Vagina (tissue), 2 donors: ENCODE data around the gene ANO7. TPM values are rescaled to one million over a fixed set of nuclear protein-coding genes. Genes with fewer than 3 reads are reported as not detected.

ENCODE experiments used
- DNase-seq, 2 donors: peaks; one replicate each; pipeline ENCODE4 v3.0.0-alpha.2; 2017; ENCODE audit errors: extremely low spot score in 2 of 2
- H3K27ac ChIP-seq: fragments of 200-600 bp; sonication (generic); one replicate; pipeline ENCODE4 v1.5.1; 2019
- H3K27me3 ChIP-seq: fragments of 200-600 bp; sonication (generic); one replicate; pipeline ENCODE4 v1.5.1; 2019
- H3K36me3 ChIP-seq, 2 donors: fragments of 200-600 bp; sonication (generic); one replicate each; pipeline ENCODE4 v1.5.1; 2017 to 2019
- H3K4me1 ChIP-seq: fragments of 200-600 bp; sonication (generic); one replicate; pipeline ENCODE4 v1.5.1; 2019
- H3K4me3 ChIP-seq, 2 donors: fragments of 200-600 bp; sonication (generic); 1 replicate in 1 of 2; 2 replicates in 1 of 2; pipeline ENCODE4 v1.5.1; 2016 to 2019
- H3K9me3 ChIP-seq: fragments of 200-600 bp; sonication (generic); one replicate; pipeline ENCODE4 v1.5.1; 2019
- POLR2A ChIP-seq, 2 donors: fragments of 450-650 bp; IDR thresholded peaks; one replicate each; pipeline ENCODE4 v1.6.1; 2017; ENCODE audit warnings: antibody characterized with exemption in 2 of 2, mild to moderate bottlenecking in 2 of 2, moderate library complexity in 2 of 2
- POLR2AphosphoS5 ChIP-seq, 2 donors: sonication (generic); formaldehyde crosslinking; IDR thresholded peaks; one replicate each; pipeline ENCODE4 v1.9.0; 2017; ENCODE audit warnings: antibody characterized with exemption in 2 of 2, mild to moderate bottlenecking in 2 of 2, low read depth in 1 of 2; ENCODE audit not compliant: insufficient read depth in 1 of 2
- intact Hi-C: fragments of 100-400 bp; cut with DNase I; formaldehyde crosslinking; loops from one replicate; pipeline ENCODE4 v1.15.1; 2023
- total RNA-seq: library from RNA; depleted of rRNA; stranded (reverse); fragments of >200 nt; gene quantifications from one replicate; pipeline ENCODE4 v1.2.3, GENCODE V29; 2016
- TF ChIP-seq, protein P1 (sequence below), 3 experiments: fragments of 450-650 bp in 2 of 3; fragments of 200-600 bp in 1 of 3; sonication (generic) in 1 of 3; IDR thresholded peaks; one replicate each; pipeline ENCODE4 v1.5.1; 2017 to 2019; ENCODE audit warnings: antibody characterized with exemption in 3 of 3, mild to moderate bottlenecking in 2 of 3, moderate library complexity in 2 of 3

Gene ANO7
- total RNA-seq, 1 donor from 2014 or later, result 0.98 TPM

DNA sequence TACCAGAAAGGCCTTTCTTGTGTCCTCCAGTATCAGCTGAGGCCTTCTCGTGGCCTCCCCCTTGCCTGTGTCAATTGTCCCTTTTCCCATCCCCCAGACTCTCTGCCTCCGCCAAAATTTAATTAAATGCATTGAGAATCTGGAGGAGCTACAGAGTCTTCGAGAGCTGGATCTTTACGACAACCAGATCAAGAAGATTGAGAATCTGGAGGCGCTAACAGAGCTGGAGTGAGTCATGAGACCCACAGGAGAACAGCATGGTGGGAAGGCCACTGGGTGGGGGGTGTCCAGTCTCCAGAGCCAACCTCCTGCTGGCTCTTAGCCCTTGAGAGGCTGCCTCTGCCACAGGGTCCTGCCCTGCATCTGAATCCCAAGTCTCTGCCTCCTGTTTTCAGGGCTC lies 29.4 kb upstream of the ANO7 start:
- Histone ChIP-seq H3K4me1 (peaks cover 19% of the 10 kb centered on the region), H3K27me3 (no peaks in the 10 kb centered on the region), H3K36me3 (peaks cover 0 to 32% of the 10 kb centered on the region in 2 donors), H3K27ac (no peak overlapping the region), H3K9me3 (no peaks in the 10 kb centered on the region), H3K4me3 (no peak overlapping the region)
- TF ChIP-seq POLR2AphosphoS5 (IDR thresholded peaks at IDR 0.05; ENCODE audit: insufficient read depth in 1 of 2, low read depth in 1 of 2) (no peak), POLR2A (IDR thresholded peaks at IDR 0.05) (no peak)
- TF ChIP-seq, protein P1, sequence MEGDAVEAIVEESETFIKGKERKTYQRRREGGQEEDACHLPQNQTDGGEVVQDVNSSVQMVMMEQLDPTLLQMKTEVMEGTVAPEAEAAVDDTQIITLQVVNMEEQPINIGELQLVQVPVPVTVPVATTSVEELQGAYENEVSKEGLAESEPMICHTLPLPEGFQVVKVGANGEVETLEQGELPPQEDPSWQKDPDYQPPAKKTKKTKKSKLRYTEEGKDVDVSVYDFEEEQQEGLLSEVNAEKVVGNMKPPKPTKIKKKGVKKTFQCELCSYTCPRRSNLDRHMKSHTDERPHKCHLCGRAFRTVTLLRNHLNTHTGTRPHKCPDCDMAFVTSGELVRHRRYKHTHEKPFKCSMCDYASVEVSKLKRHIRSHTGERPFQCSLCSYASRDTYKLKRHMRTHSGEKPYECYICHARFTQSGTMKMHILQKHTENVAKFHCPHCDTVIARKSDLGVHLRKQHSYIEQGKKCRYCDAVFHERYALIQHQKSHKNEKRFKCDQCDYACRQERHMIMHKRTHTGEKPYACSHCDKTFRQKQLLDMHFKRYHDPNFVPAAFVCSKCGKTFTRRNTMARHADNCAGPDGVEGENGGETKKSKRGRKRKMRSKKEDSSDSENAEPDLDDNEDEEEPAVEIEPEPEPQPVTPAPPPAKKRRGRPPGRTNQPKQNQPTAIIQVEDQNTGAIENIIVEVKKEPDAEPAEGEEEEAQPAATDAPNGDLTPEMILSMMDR (IDR thresholded peaks at IDR 0.05), result no peak
- intact Hi-C loops, result no loop called here
- no peak for DNase-seq

DNA sequence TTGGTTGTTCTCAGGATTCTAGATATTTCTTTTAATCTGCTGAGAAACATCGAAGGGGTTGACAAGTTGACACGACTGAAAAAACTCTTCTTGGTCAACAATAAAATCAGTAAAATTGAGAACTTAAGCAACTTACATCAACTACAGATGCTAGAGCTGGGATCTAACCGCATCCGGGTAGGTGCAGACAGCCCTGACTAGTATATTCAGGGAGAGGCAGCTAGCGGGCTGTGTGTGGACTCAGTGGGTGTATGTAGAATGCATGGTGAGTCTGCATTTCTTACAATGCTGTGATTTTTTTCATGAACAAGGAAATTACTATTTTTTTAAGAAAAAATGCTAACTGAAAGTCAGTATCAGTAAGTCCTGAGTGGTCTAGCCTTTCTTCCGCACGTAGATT lies 28.2 kb upstream of the ANO7 start:
- H3K9me3 ChIP-seq, result no peaks in the 10 kb centered on the region
- H3K27me3 ChIP-seq, result no peaks in the 10 kb centered on the region
- no peak for DNase-seq
- H3K4me3 ChIP-seq, result no peak overlapping the region
- intact Hi-C loops, result no loop called here
- no peak overlapping the region for H3K27ac ChIP-seq
- TF ChIP-seq POLR2AphosphoS5 (IDR thresholded peaks at IDR 0.05; ENCODE audit: insufficient read depth in 1 of 2, low read depth in 1 of 2) (no peak), POLR2A (IDR thresholded peaks at IDR 0.05) (no peak)
- TF ChIP-seq, protein P1 (IDR thresholded peaks at IDR 0.05), result no peak
- peaks cover 19% of the 10 kb centered on the region for H3K4me1 ChIP-seq
- H3K36me3 ChIP-seq, result peaks cover 0 to 33% of the 10 kb centered on the region in 2 donors

DNA sequence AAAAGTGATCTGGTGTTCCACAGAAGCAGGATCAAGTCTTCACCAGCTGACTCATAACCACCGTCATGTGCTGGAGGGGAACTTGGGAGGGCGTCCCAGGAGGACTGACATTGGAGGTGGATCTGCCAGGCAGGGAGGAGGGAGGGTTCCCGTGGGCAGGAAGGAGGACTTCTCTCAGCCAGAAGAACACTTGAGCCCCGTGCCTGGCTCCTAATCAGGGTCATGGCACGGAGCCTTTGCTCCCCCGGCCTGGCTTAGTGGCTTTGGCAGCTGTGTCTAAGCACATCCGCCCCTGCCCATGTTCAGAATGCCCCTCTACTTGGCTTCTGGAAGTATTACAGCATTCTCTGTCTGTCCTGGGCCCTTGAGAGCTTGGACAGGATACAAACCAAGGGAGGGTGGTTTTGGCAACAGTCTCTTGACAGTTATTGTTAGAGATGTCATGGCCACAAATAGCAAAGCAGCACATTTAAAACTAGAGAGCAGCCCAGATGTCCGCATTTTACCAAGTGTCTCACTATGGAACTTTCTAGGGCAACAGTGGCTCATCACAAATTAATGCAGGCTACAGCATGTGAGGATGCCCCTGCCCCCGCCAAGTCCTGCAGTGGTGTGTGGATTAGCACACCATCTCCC lies 26.7 kb upstream of the ANO7 start:
- DNase-seq, result peak in 1 of 2 donors; percentile 95
- peaks cover 0 to 47% of the 10 kb centered on the region in 2 donors for H3K36me3 ChIP-seq
- H3K27me3 ChIP-seq, result no peaks in the 10 kb centered on the region
- H3K9me3 ChIP-seq, result no peaks in the 10 kb centered on the region
- H3K4me3 ChIP-seq, result peak overlapping the region in 1 of 2 donors; percentile 20
- peak overlapping the region; percentile 76 for H3K27ac ChIP-seq
- peaks cover 19% of the 10 kb centered on the region for H3K4me1 ChIP-seq
- intact Hi-C loops, result no loop called here
- peak; percentile 45 to 90 for TF ChIP-seq POLR2AphosphoS5 (IDR thresholded peaks at IDR 0.05; ENCODE audit: insufficient read depth in 1 of 2, low read depth in 1 of 2)
- TF ChIP-seq, protein P1 (IDR thresholded peaks at IDR 0.05), result no peak

DNA sequence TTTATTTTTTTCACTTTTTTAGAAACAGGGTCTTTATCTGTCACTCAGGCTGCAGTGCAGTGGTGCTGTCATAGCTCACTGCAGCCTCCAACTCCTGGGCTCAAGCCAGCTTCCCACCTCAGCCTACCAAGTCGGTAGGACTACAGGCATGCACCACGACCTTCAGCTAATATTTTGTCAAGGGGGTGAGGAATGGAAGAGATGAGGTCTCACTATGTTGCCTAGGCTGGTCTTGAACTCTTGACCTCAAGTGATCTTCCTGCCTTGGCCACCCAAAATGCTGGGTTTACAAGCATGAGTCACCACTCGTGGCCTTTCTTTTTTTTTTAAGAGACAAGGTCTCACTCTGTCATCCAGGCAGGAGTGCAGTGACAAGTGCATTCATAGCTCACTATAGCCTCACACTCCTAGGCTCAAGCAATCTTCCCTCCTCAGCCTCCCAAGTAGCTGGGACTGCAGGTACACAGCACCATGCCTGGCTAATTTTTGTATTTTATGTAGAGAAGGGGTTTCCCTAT lies 24.8 kb upstream of the ANO7 start:
- H3K27ac ChIP-seq, result no peak overlapping the region
- no peaks in the 10 kb centered on the region for H3K27me3 ChIP-seq
- peaks cover 0 to 57% of the 10 kb centered on the region in 2 donors for H3K36me3 ChIP-seq
- peaks cover 19% of the 10 kb centered on the region for H3K4me1 ChIP-seq
- intact Hi-C loops, result no loop called here
- DNase-seq, result no peak
- TF ChIP-seq POLR2AphosphoS5 (IDR thresholded peaks at IDR 0.05; ENCODE audit: insufficient read depth in 1 of 2, low read depth in 1 of 2), result no peak
- TF ChIP-seq POLR2A (IDR thresholded peaks at IDR 0.05), result no peak
- TF ChIP-seq, protein P1 (IDR thresholded peaks at IDR 0.05), result no peak
- H3K9me3 ChIP-seq, result no peaks in the 10 kb centered on the region
- no peak overlapping the region for H3K4me3 ChIP-seq

DNA sequence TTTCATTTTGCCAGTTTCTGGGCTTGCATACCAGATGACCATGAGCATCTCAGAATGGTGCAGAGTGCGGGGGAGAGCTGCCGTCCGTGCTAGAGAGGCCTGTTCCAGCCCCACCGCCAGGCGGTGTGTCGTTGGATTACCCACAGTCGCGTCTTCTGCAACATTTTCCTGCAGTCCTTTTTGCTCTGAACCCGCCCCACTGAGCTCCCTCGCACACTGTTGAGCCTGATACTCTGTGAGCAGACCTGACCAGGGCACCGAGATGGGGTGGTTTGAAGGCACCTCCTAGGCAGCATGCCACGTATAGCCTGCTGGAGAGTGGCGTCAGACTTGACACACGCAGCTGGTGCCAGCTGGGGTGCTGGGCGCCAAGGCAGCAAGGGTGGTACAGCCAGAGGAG lies 20.1 kb upstream of the ANO7 start:
- no peak overlapping the region for H3K4me3 ChIP-seq
- H3K36me3 ChIP-seq, result peaks cover 0 to 72% of the 10 kb centered on the region in 2 donors
- no peak for DNase-seq
- no peaks in the 10 kb centered on the region for H3K4me1 ChIP-seq
- no peak for TF ChIP-seq POLR2AphosphoS5 (IDR thresholded peaks at IDR 0.05; ENCODE audit: insufficient read depth in 1 of 2, low read depth in 1 of 2)
- TF ChIP-seq POLR2A (IDR thresholded peaks at IDR 0.05), result no peak
- TF ChIP-seq, protein P1 (IDR thresholded peaks at IDR 0.05), result no peak
- H3K27ac ChIP-seq, result no peak overlapping the region
- no peaks in the 10 kb centered on the region for H3K27me3 ChIP-seq
- intact Hi-C loops, result no loop called here
- no peaks in the 10 kb centered on the region for H3K9me3 ChIP-seq
